H1 (cell line): ENCODE results near the gene NUDT2. TPM values are rescaled to one million over a fixed set of nuclear protein-coding genes. Genes with fewer than 3 reads are reported as not detected.

Experiments
- CTCF ChIA-PET: fragments of 300-600 bp; sonication (Branson Sonifier 250); formaldehyde crosslinking; loops from one replicate; lab custom pipeline; 2021; ENCODE audit not compliant: partially characterized antibody; lab: Charles Lee
- POLR2A ChIA-PET: fragments of 300-600 bp; sonication (Branson Sonifier 250); formaldehyde crosslinking; loops from one replicate; lab custom pipeline; 2021; ENCODE audit warnings: inconsistent platforms; ENCODE audit not compliant: partially characterized antibody; lab: Charles Lee
- DNase-seq, 2 experiments: peaks; one replicate each; pipeline versions ENCODE4 v3.0.0 to v3.0.0-alpha.2; 2010 to 2022; ENCODE audit warnings: low spot score in 2 of 2, low read depth in 1 of 2, mixed read lengths in 1 of 2
- FAIRE-seq: peaks from 2 replicates; lab custom pipeline; 2011; peaks lifted over from hg19 to GRCh38; lab: Jason Lieb, UNC
- H2AFZ ChIP-seq: 2 replicates; pipeline ENCODE4 v1.8.1; 2012; ENCODE audit warnings: low read length, inconsistent platforms
- H2AK5ac ChIP-seq: 2 replicates; pipeline ENCODE4 v1.6.1; 2013; ENCODE audit warnings: low read depth, low read length
- H2BK120ac ChIP-seq: replicated peaks from 2 replicates; pipeline ENCODE3; 2013; ENCODE audit warnings: low read depth, low read length, inconsistent platforms
- H2BK12ac ChIP-seq: 2 replicates; pipeline ENCODE4 v1.6.1; 2013; ENCODE audit warnings: low read depth, low read length
- H2BK15ac ChIP-seq: 2 replicates; pipeline ENCODE4 v1.6.1; 2013; ENCODE audit warnings: low read length
- H2BK20ac ChIP-seq: 2 replicates; pipeline ENCODE4 v1.6.1; 2013; ENCODE audit warnings: low read length
- H2BK5ac ChIP-seq: 2 replicates; pipeline ENCODE4 v1.6.1; 2013; ENCODE audit warnings: low read depth, low read length
- H3K14ac ChIP-seq: 2 replicates; pipeline ENCODE4 v1.6.1; 2013; ENCODE audit warnings: inconsistent platforms; ENCODE audit not compliant: insufficient read length
- H3K18ac ChIP-seq: 2 replicates; pipeline ENCODE4 v1.6.1; 2013; ENCODE audit warnings: low read length; ENCODE audit errors: extremely low read depth
- H3K23ac ChIP-seq: 2 replicates; pipeline ENCODE4 v1.6.1; 2013; ENCODE audit warnings: inconsistent platforms; ENCODE audit not compliant: insufficient read length
- H3K23me2 ChIP-seq: 2 replicates; pipeline ENCODE4 v1.6.1; 2013; ENCODE audit warnings: low read depth, low read length
- H3K27ac ChIP-seq: 2 replicates; pipeline ENCODE4 v1.6.1; 2011; ENCODE audit warnings: low read depth, low read length, inconsistent platforms
- H3K27me3 ChIP-seq, 4 experiments: replicated peaks in 1 of 4; 1 replicate in 1 of 4; 2 replicates in 3 of 4; pipeline versions ENCODE4 v1.6.1 to v1.8.1; 2011 to 2013; ENCODE audit warnings: low read length in 3 of 4, mild to moderate bottlenecking in 3 of 4, inconsistent platforms in 2 of 4, mixed read lengths in 2 of 4, moderate library complexity in 1 of 4; ENCODE audit not compliant: control insufficient read depth in 3 of 4, insufficient read depth in 3 of 4; ENCODE audit errors: extremely low read depth in 1 of 4
- H3K36me3 ChIP-seq, 4 experiments: 2 replicates each; pipeline versions ENCODE4 v1.6.1 to v1.8.1; 2011 to 2013; ENCODE audit warnings: mild to moderate bottlenecking in 4 of 4, low read length in 3 of 4, moderate library complexity in 2 of 4, control low read depth in 1 of 4, inconsistent platforms in 1 of 4; ENCODE audit not compliant: insufficient read depth in 4 of 4, control insufficient read depth in 2 of 4
- H3K4ac ChIP-seq: replicated peaks from 2 replicates; pipeline ENCODE3; 2013; ENCODE audit warnings: low read length, low read depth, mixed read lengths, inconsistent platforms; ENCODE audit not compliant: insufficient read length
- H3K4me1 ChIP-seq, 4 experiments: replicated peaks in 1 of 4; 1 replicate in 1 of 4; 2 replicates in 3 of 4; pipeline versions ENCODE4 v1.6.1 to v1.8.1; 2011 to 2013; ENCODE audit warnings: low read length in 3 of 4, inconsistent platforms in 2 of 4, mixed read lengths in 1 of 4; ENCODE audit not compliant: insufficient read depth in 4 of 4, control insufficient read depth in 3 of 4
- H3K4me2 ChIP-seq, 2 experiments: 2 replicates each; pipeline versions ENCODE4 v1.6.1 to v1.8.1; 2011 to 2013; ENCODE audit warnings: low read depth in 2 of 2, low read length in 2 of 2, control low read depth in 1 of 2, inconsistent platforms in 1 of 2, mild to moderate bottlenecking in 1 of 2; ENCODE audit not compliant: insufficient read depth in 1 of 2
- H3K4me3 ChIP-seq, 4 experiments: fragments of 200-600, 300-600 bp in 1 of 4; sonication (generic), shearing (Covaris generic), sonication (Bioruptor Twin) in 1 of 4; 2 replicates each; pipeline versions ENCODE4 v1.5.1 to v1.8.1; 2011 to 2016; ENCODE audit warnings: low read length in 4 of 4, low read depth in 3 of 4, control low read depth in 2 of 4, inconsistent platforms in 2 of 4, mild to moderate bottlenecking in 2 of 4, mixed read lengths in 1 of 4, moderate library complexity in 1 of 4; ENCODE audit not compliant: insufficient read depth in 2 of 4; ENCODE audit errors: extremely low read depth in 1 of 4
- H3K56ac ChIP-seq: replicated peaks from 2 replicates; pipeline ENCODE3; 2013; ENCODE audit warnings: low read depth, mild to moderate bottlenecking, mixed read lengths, low read length, inconsistent platforms; ENCODE audit not compliant: insufficient read length
- H3K79me1 ChIP-seq: 2 replicates; pipeline ENCODE4 v1.6.1; 2013; ENCODE audit warnings: low read depth, low read length, control low read depth
- H3K79me2 ChIP-seq, 2 experiments: 2 replicates each; pipeline versions ENCODE4 v1.6.1 to v1.8.1; 2012 to 2013; ENCODE audit warnings: low read length in 2 of 2, mild to moderate bottlenecking in 2 of 2, inconsistent platforms in 1 of 2; ENCODE audit not compliant: insufficient read depth in 2 of 2, control insufficient read depth in 1 of 2
- H3K9ac ChIP-seq, 4 experiments: replicated peaks in 1 of 4; 1 replicate in 1 of 4; 2 replicates in 3 of 4; pipeline versions ENCODE4 v1.6.1 to v1.8.1; 2011 to 2013; ENCODE audit warnings: low read depth in 3 of 4, low read length in 3 of 4, control low read depth in 2 of 4, mild to moderate bottlenecking in 2 of 4, moderate library complexity in 2 of 4, inconsistent platforms in 1 of 4; ENCODE audit errors: extremely low read depth in 1 of 4
- H3K9me3 ChIP-seq, 2 experiments: 2 replicates each; pipeline versions ENCODE4 v1.6.1 to v1.8.1; 2012 to 2013; ENCODE audit warnings: mild to moderate bottlenecking in 2 of 2, moderate library complexity in 2 of 2, control low read depth in 1 of 2, inconsistent platforms in 1 of 2, low read depth in 1 of 2, low read length in 1 of 2, mixed read lengths in 1 of 2; ENCODE audit not compliant: insufficient read depth in 2 of 2
- H4K20me1 ChIP-seq, 2 experiments: replicated peaks in 1 of 2; 2 replicates each; pipeline versions ENCODE3 to v1.8.1; 2011 to 2013; ENCODE audit warnings: inconsistent platforms in 2 of 2, low read length in 2 of 2, mild to moderate bottlenecking in 1 of 2; ENCODE audit not compliant: insufficient read depth in 2 of 2, control insufficient read depth in 1 of 2
- H4K5ac ChIP-seq: 2 replicates; pipeline ENCODE4 v1.6.1; 2013; ENCODE audit warnings: low read length, low read depth, mixed read lengths, inconsistent platforms; ENCODE audit not compliant: insufficient read length
- H4K8ac ChIP-seq: 2 replicates; pipeline ENCODE4 v1.8.0; 2013; ENCODE audit warnings: mild to moderate bottlenecking, moderate library complexity, low read length, inconsistent platforms; ENCODE audit not compliant: insufficient read depth; ENCODE audit errors: extremely low read depth
- H4K91ac ChIP-seq: replicated peaks from 2 replicates; pipeline ENCODE3; 2013; ENCODE audit warnings: low read length, mixed read lengths, inconsistent platforms; ENCODE audit not compliant: insufficient read length
- GTF2F1 ChIP-seq: IDR thresholded peaks from 2 replicates; pipeline ENCODE4 v1.6.1; 2012; ENCODE audit warnings: low read depth, low read length, improper control_type of control experiment, borderline replicate concordance
- HDAC6 ChIP-seq: IDR thresholded peaks from one replicate; pipeline ENCODE4 v1.7.1; 2012; ENCODE audit warnings: low read depth, mild to moderate bottlenecking, inconsistent platforms, low read length, moderate library complexity
- MAFK ChIP-seq: IDR thresholded peaks from 2 replicates; pipeline ENCODE4 v1.6.1; 2012; ENCODE audit warnings: low read depth, mild to moderate bottlenecking, improper control_type of control experiment, low read length
- NANOG ChIP-seq: IDR thresholded peaks from 2 replicates; pipeline ENCODE4 v1.6.1; 2011; ENCODE audit warnings: low read length, low read depth, mild to moderate bottlenecking, inconsistent platforms; ENCODE audit not compliant: insufficient read depth, poor library complexity, severe bottlenecking
- RAD21 ChIP-seq, 2 experiments: IDR thresholded peaks in 1 of 2; conservative IDR thresholded peaks in 1 of 2; 2 replicates each; pipeline ENCODE4 v1.6.1; 2011; ENCODE audit warnings: low read depth in 2 of 2, low read length in 2 of 2, improper control_type of control experiment in 1 of 2, inconsistent platforms in 1 of 2, mild to moderate bottlenecking in 1 of 2, moderate library complexity in 1 of 2
- SIRT6 ChIP-seq: IDR thresholded peaks from one replicate; pipeline ENCODE4 v1.7.1; 2012; ENCODE audit warnings: low read length, inconsistent platforms
- SP2 ChIP-seq: IDR thresholded peaks from 2 replicates; pipeline ENCODE4 v1.6.1; 2012; ENCODE audit warnings: mild to moderate bottlenecking, low read length, inconsistent platforms
- WGBS, 2 experiments: shearing (Covaris generic) in 1 of 2; methylation state at CpG; one replicate each; pipeline versions ENCODE4 v1.1.6 to v1.1.7; 2013 to 2015; ENCODE audit warnings: low lambda C conversion rate in 2 of 2, mixed read lengths in 2 of 2, inconsistent platforms in 1 of 2, low coverage in 1 of 2, missing lambda C conversion rate in 1 of 2; ENCODE audit not compliant: insufficient replicate concordance in 2 of 2, insufficient coverage in 1 of 2, insufficient read length in 1 of 2; ENCODE audit errors: extremely low coverage in 1 of 2, missing lambda C conversion rate in 1 of 2; 5-methylcytosine and 5-hydroxymethylcytosine counted together
- polyA plus RNA-seq, 7 experiments: library from polyadenylated mRNA; depleted of rRNA in 3 of 7; stranded (reverse) in 5 of 7; unstranded in 2 of 7; fragments of >200 nt in 5 of 7; fragments of 200-250 nt in 2 of 7; gene quantifications; 1 replicate in 5 of 7; 2 replicates in 1 of 7; 4 replicates in 1 of 7; pipeline versions ENCODE4 v1.2.1 to v1.2.3, GENCODE V29; 2011 to 2013; ENCODE audit warnings: missing spikeins in 2 of 7, mixed read lengths in 2 of 7
- total RNA-seq: library from RNA; stranded (reverse); fragmentation: NEBNext Ultra II Directional; extraction: Animal tissue kit (Norgen Biotek cat#: 25700); gene quantifications from 2 replicates; pipeline ENCODE4 v1.2.1, GENCODE V29; 2021

The NUDT2 gene
- total and polyA plus RNA-seq, 2 of the 8 experiments (the other 6 are each of a cell fraction or from before 2014, with no cell fraction given) = 16.7 to 23.7 TPM

DNA sequence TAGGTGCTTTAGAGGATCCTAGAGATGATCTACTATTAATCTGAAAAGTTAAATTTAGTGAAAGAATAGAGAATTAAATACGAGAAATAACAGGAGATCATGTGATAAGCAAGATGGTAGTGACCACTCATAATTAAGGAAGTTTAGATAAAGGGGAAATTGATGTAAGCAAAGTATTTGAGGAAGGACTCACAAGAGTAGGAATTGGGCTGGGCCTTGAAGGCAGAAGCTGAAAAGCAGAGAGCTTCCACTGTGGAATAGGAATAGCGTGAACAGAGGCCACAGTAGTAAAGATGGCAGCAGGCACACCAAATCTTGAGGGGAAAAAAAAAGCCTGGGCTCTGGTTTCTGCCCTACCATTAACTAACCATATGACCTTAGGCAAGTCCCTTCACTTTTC lies 38.3 kb upstream of the NUDT2 start:
- H3K14ac ChIP-seq = no peak overlapping the region
- WGBS, 2 experiments = 86% methylated on average over 2 of the region's 2 CpGs; no CpG with 5 or more reads in 1 of the 2 experiments
- H4K20me1 ChIP-seq = no peaks in the 10 kb centered on the region
- H3K79me2 ChIP-seq = no peaks in the 10 kb centered on the region
- no peak overlapping the region for H2BK120ac ChIP-seq
- no peak overlapping the region for H3K18ac ChIP-seq
- no peak overlapping the region for H3K4me2 ChIP-seq
- no peak overlapping the region for H2BK20ac ChIP-seq
- H3K56ac ChIP-seq = no peak overlapping the region
- H3K4me3 ChIP-seq = no peak overlapping the region
- no peak overlapping the region for H2AFZ ChIP-seq
- H3K23me2 ChIP-seq = no peaks in the 10 kb centered on the region
- POLR2A ChIA-PET = no interaction called here
- no peak overlapping the region for H4K8ac ChIP-seq
- H2BK5ac ChIP-seq = no peak overlapping the region
- no peak overlapping the region for H4K91ac ChIP-seq
- CTCF ChIA-PET = interaction anchor here (1.2 to 1.4 kb wide), 2 partner anchors 20 to 38 kb away, joined by 3 to 7 read pairs; no protein-coding TSS in a partner anchor
- H2BK12ac ChIP-seq = no peak overlapping the region
- FAIRE-seq (no peak), DNase-seq (no peak)
- H3K79me1 ChIP-seq = no peaks in the 10 kb centered on the region
- H4K5ac ChIP-seq = no peak overlapping the region
- no peaks in the 10 kb centered on the region for H3K4me1 ChIP-seq
- H3K4ac ChIP-seq = no peak overlapping the region
- no peak overlapping the region for H3K9ac ChIP-seq
- TF ChIP-seq NANOG = no peak
- no peak for TF ChIP-seq SP2
- no peak for TF ChIP-seq SIRT6
- TF ChIP-seq HDAC6 = no peak
- TF ChIP-seq MAFK = no peak
- TF ChIP-seq RAD21 (IDR thresholded peaks at IDR 0.05 in 1 of 2, conservative IDR thresholded peaks at IDR 0.05 in 1 of 2; ENCODE audit: low read depth in 2 of 2, low read length in 2 of 2) = no peak
- TF ChIP-seq GTF2F1 = no peak
- H2BK15ac ChIP-seq = no peak overlapping the region
- no peak overlapping the region for H3K27ac ChIP-seq
- H3K36me3 ChIP-seq = no peaks in the 10 kb centered on the region
- no peaks in the 10 kb centered on the region for H3K27me3 ChIP-seq
- H2AK5ac ChIP-seq = no peak overlapping the region
- H3K9me3 ChIP-seq = no peaks in the 10 kb centered on the region
- no peak overlapping the region for H3K23ac ChIP-seq
